LNCaP clone FGC (cell line): ENCODE data around the gene ALCAM.

Source experiments
- DNase-seq: peaks from one replicate; pipeline ENCODE4 v3.0.0-alpha.2; 2011; ENCODE audit warnings: low read depth
- H3K4me3 ChIP-seq: 2 replicates; pipeline ENCODE4 v1.5.1; 2011; ENCODE audit warnings: mild to moderate bottlenecking, low read depth, low read length, control low read depth
- TF ChIP-seq, protein P1 (sequence below): IDR thresholded peaks from 2 replicates; pipeline ENCODE4 v1.5.1; 2012; ENCODE audit warnings: mild to moderate bottlenecking; ENCODE audit not compliant: control insufficient read depth, insufficient read depth; ENCODE audit errors: extremely low read depth

ALCAM gene

GRCh38 chr3:105542282-105543019 is 175.7 kb downstream of the ALCAM start:
- no peak overlapping the region for H3K4me3 ChIP-seq
- TF ChIP-seq, protein P1, sequence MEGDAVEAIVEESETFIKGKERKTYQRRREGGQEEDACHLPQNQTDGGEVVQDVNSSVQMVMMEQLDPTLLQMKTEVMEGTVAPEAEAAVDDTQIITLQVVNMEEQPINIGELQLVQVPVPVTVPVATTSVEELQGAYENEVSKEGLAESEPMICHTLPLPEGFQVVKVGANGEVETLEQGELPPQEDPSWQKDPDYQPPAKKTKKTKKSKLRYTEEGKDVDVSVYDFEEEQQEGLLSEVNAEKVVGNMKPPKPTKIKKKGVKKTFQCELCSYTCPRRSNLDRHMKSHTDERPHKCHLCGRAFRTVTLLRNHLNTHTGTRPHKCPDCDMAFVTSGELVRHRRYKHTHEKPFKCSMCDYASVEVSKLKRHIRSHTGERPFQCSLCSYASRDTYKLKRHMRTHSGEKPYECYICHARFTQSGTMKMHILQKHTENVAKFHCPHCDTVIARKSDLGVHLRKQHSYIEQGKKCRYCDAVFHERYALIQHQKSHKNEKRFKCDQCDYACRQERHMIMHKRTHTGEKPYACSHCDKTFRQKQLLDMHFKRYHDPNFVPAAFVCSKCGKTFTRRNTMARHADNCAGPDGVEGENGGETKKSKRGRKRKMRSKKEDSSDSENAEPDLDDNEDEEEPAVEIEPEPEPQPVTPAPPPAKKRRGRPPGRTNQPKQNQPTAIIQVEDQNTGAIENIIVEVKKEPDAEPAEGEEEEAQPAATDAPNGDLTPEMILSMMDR, result no peak
- no peak for DNase-seq

DNA sequence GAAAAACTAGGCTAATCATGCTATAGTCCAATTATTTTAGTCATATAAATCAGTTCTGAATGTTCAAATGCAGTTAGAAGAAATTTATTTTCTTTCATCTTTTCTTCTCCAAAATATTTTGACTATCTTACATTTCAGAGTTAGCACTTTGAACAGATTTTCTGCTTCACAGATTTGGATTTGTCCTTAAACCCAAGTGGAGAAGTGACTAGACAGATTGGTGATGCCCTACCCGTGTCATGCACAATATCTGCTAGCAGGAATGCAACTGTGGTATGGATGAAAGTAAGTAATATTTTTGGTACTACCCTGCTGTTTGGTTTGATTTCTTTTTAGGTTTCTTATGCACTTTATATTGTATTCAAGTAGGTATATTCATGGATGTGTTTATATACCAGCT is 178.3 kb downstream of the ALCAM start:
- no peak for DNase-seq
- no peak overlapping the region for H3K4me3 ChIP-seq
- TF ChIP-seq, protein P1, result no peak

DNA sequence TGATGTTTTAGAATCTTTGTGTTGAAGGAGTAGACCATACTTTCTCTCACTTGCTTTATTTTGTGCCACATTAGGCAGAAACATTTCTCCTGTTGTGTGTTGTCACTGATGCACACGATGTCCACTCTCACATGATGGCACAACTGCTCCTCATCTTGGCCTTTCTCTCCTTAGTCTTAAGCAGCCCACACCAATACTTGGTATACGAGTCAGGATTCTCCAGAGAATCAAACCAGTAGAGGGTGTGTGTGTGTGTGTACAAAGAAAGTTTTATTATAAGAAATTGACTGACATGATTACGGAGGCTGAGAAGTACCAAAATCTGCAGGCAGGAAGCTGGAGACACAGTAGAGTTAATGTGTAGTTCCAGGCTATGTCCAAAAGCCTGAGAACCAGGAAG is 187.1 kb downstream of the ALCAM start:
- H3K4me3 ChIP-seq, result no peak overlapping the region
- TF ChIP-seq, protein P1, result no peak
- DNase-seq, result no peak

DNA sequence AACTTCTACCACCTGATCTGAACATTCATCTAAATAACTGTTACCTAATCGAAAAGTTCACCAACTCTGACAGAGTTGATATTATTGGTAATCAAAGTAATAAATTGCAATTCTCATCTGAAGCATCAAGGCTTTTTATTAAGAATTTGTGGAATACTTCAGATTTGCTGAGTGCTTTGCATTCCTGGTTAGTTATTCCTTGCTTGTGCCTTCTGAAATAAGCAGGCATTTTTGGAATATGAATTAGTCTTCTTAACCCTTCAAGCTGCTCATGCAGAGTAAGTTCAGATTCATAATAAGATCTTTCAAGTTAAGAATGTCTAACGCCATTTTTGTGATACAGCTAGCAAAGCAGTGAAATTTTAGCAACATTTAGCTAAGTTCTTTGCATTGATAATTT is 188.5 kb downstream of the ALCAM start:
- H3K4me3 ChIP-seq, result no peak overlapping the region
- TF ChIP-seq, protein P1, result no peak
- DNase-seq, result no peak

GRCh38 chr3:105559856-105560255 is 193.1 kb downstream of the ALCAM start:
- H3K4me3 ChIP-seq, result no peak overlapping the region
- no peak for DNase-seq
- TF ChIP-seq, protein P1, result no peak

DNA sequence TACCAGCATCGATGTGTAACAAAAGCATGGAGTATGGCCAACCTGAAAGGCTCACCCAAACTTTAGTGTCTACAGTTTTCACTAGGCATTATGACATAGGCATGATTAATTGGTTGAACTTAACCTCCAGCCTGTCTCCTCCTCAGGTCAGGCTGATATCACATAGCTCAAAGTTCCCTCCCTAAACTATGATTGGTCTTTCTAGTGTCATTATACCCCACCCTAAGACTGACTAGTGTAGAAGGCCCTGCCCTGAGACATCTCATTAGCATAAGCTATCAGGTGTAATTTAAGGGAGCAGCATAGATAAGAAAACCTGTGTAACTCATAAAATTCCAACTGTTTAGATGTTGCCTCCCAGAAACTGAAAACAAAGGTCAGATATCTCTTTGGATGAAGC is 195.2 kb downstream of the ALCAM start:
- no peak overlapping the region for H3K4me3 ChIP-seq
- no peak for DNase-seq
- TF ChIP-seq, protein P1, result no peak

DNA sequence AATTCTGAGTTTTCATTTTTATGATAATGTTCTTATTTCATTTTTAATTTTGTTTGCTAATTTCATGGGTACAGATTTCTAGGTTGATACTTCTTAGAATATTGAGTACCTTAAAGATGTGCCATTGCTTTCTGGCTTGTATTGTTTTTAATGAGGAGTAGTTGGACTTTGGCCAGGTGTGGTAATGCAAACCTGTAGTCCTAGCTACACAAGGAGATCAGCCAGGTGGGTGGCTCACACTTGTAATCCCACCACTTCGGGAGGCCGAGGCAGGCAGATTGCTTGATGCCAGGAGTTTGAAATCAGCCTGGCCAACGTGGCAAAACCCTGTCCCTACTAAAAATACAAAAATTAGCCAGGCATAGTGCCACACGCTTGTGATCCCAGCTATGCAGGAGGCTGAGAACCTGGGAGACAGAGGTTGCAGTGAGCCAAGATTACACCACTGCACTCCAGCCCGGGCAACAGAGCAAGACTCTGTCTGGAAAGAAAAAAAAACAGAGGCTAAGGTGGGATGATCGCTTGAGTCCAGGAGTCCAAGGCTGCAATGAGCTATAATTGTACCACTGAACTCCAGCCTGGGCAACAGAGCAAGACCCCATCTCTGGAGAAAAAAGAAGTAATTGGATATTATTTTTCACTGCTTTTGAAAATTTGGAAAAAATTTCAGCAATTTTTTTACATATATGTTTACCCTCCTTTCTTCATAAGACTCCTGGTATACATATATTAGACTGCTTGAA is 198.0 kb downstream of the ALCAM start:
- no peak overlapping the region for H3K4me3 ChIP-seq
- DNase-seq, result peak; percentile 18
- TF ChIP-seq, protein P1, result no peak
